ENCODE data around the gene MAPK7.

GRCh38 chr17:19363114-19363438 lies 15.2 kb upstream of the MAPK7 start:
- TF ChIP-seq FOXJ3 (CRISPR knock-in tag; IDR thresholded peaks at IDR 0.05) = no peak
- TF ChIP-seq NRF1 (IDR thresholded peaks at IDR 0.05; ENCODE audit: low read depth, low read length) = no peak
- TF ChIP-seq RCOR1 (IDR thresholded peaks at IDR 0.05; ENCODE audit: low read length) = no peak

Data from SK-N-SH (cell line).